Measurements from ENCODE around the gene ADAMTS20. TPM values are rescaled to one million over a fixed set of nuclear protein-coding genes. Genes with fewer than 3 reads are reported as not detected.

ADAMTS20 gene
- total RNA-seq, 1 experiment from 2014 or later: 2.7 TPM

- H4K8ac ChIP-seq (replicated peaks; ENCODE audit: insufficient read length, low read depth, low read length): no peak overlapping the region
- no peaks in the 10 kb centered on the region for H3K27me3 ChIP-seq (ENCODE audit: insufficient read depth, low read length)
- no peak overlapping the region for H2BK120ac ChIP-seq (ENCODE audit: low read depth, low read length, poor library complexity, severe bottlenecking)
- no peak overlapping the region for H2AK5ac ChIP-seq (ENCODE audit: insufficient read length, low read length)
- H2BK12ac ChIP-seq (ENCODE audit: insufficient read length, low read depth, low read length): no peak overlapping the region
- H3K4me3 Mint-ChIP-seq: no peak overlapping the region
- peaks cover 9 to 13% (median 11%) of the 10 kb centered on the region in 3 experiments for H3K36me3 Mint-ChIP-seq (ENCODE audit: insufficient read depth in 1 of 3, low read depth in 3 of 3)
- no peak overlapping the region for H3K18ac ChIP-seq (ENCODE audit: insufficient read length, low read depth, low read length)
- no peaks in the 10 kb centered on the region for H3K4me1 Mint-ChIP-seq
- no peaks in the 10 kb centered on the region for H3K79me2 ChIP-seq (ENCODE audit: insufficient read depth, low read length)
- no peaks in the 10 kb centered on the region for H3K79me1 ChIP-seq (ENCODE audit: insufficient read depth, low read depth, low read length, poor library complexity, severe bottlenecking)
- H3K9ac ChIP-seq (ENCODE audit: extremely low read depth, insufficient read length, low read length): no peak overlapping the region
- H4K91ac ChIP-seq (ENCODE audit: insufficient read length, low read depth, low read length): no peak overlapping the region
- no peaks in the 10 kb centered on the region for H3K23me2 ChIP-seq (ENCODE audit: insufficient read length, low read depth, low read length, poor library complexity, severe bottlenecking)
- no peak for DNase-seq
- no peak overlapping the region for H3K56ac ChIP-seq (ENCODE audit: insufficient read length, low read depth, low read length)
- no peak overlapping the region for H2BK5ac ChIP-seq (ENCODE audit: insufficient read length, low read length)
- H3K27ac Mint-ChIP-seq: no peak overlapping the region
- no peak overlapping the region for H3T11ph ChIP-seq (ENCODE audit: low read length)
- whole genome bisulfite sequencing (ENCODE audit: extremely low coverage, insufficient read length, low lambda C conversion rate): no CpG with 5 or more reads among the region's 3 CpGs
- no peak overlapping the region for H3K27ac ChIP-seq (ENCODE audit: insufficient read length, low read depth, low read length)
- H3K4me1 ChIP-seq (ENCODE audit: insufficient read depth, low read length): no peaks in the 10 kb centered on the region
- no peak overlapping the region for H3K4me2 ChIP-seq (ENCODE audit: insufficient read depth, insufficient read length, low read length)
- no peaks in the 10 kb centered on the region for H3K9me3 ChIP-seq (ENCODE audit: control insufficient read depth, low read depth, low read length)
- no peak for TF ChIP-seq CTCF (conservative IDR thresholded peaks at IDR 0.05)
- H3K4ac ChIP-seq (ENCODE audit: low read depth, low read length): no peak overlapping the region
- no peak overlapping the region for H2BK15ac ChIP-seq (ENCODE audit: low read depth, low read length)
- H4K5ac ChIP-seq (ENCODE audit: insufficient read length, low read depth, low read length): no peak overlapping the region
- H4K20me1 ChIP-seq (ENCODE audit: control insufficient read depth, insufficient read depth, insufficient read length): no peaks in the 10 kb centered on the region
- no peak overlapping the region for H3K14ac ChIP-seq (ENCODE audit: insufficient read depth, low read length)
- no peaks in the 10 kb centered on the region for H3K27me3 Mint-ChIP-seq (ENCODE audit: low read depth)
- H2AFZ ChIP-seq (ENCODE audit: low read length): no peak overlapping the region
- H3K23ac ChIP-seq (ENCODE audit: insufficient read length, low read depth, low read length): no peak overlapping the region
- no peaks in the 10 kb centered on the region for H3K9me3 Mint-ChIP-seq
- no peak overlapping the region for H2BK20ac ChIP-seq (ENCODE audit: low read depth, low read length, poor library complexity, severe bottlenecking)
Observed at GRCh38 chr12:43462741-43463140, 89.3 kb downstream of the ADAMTS20 start.
